Right lobe of liver (tissue), 6 donors: ENCODE data around the gene LSMEM2. TPM values are rescaled to one million over a fixed set of nuclear protein-coding genes. Genes with fewer than 3 reads are reported as not detected.
A peak's percentile ranks its signal among the peaks of the same experiment; 100 is the strongest.

ENCODE experiments used
- ATAC-seq, 4 donors: fragments of 200-7000 bp; cut with Tn5 transposase; one replicate each; pipeline ENCODE4 v1.9.1; 2020; ENCODE audit warnings: mild to moderate bottlenecking in 4 of 4, moderate library complexity in 4 of 4
- DNase-seq, 3 donors: peaks; one replicate each; pipeline ENCODE4 v3.0.0-alpha.2; 2020
- H3K27ac ChIP-seq, 3 donors: fragments of 200-600 bp; one replicate each; pipeline ENCODE4 v1.8.0; 2022
- H3K27me3 ChIP-seq, 2 donors: fragments of 200-600 bp; one replicate each; pipeline ENCODE4 v1.8.0; 2022
- H3K36me3 ChIP-seq, 4 donors: fragments of 200-600 bp; sonication (generic) in 1 of 4; one replicate each; pipeline versions ENCODE4 v1.5.1 to v1.8.0; 2017 to 2022; ENCODE audit warnings: control low read depth in 1 of 4
- H3K4me1 ChIP-seq, 4 donors: fragments of 200-600 bp; sonication (generic) in 1 of 4; one replicate each; pipeline versions ENCODE4 v1.5.1 to v1.8.0; 2017 to 2022; ENCODE audit warnings: control low read depth in 1 of 4
- H3K4me3 ChIP-seq, 3 donors: fragments of 200-600 bp; one replicate each; pipeline ENCODE4 v1.8.0; 2022
- H3K9me3 ChIP-seq, 4 donors: fragments of 200-600 bp; sonication (generic) in 1 of 4; one replicate each; pipeline versions ENCODE4 v1.5.1 to v1.8.0; 2017 to 2022; ENCODE audit warnings: control low read depth in 1 of 4
- POLR2A ChIP-seq: fragments of 450-650 bp; IDR thresholded peaks from one replicate; pipeline ENCODE4 v1.6.1; 2017; ENCODE audit warnings: antibody characterized with exemption, mild to moderate bottlenecking
- WGBS: methylation state at CpG from one replicate; pipeline ENCODE4 v1.1.6; 2018; ENCODE audit warnings: low coverage, low lambda C conversion rate; ENCODE audit not compliant: insufficient coverage; ENCODE audit errors: missing lambda C conversion rate; 5-methylcytosine and 5-hydroxymethylcytosine counted together
- intact Hi-C, 2 donors: fragments of 100-400 bp; cut with DNase I; formaldehyde crosslinking; loops; one replicate each; pipeline versions ENCODE4 v1.11.2 to v1.14.1; 2022
- total RNA-seq, 6 experiments: library from RNA; depleted of rRNA in 2 of 6; stranded (reverse); fragments of >200 nt in 2 of 6; fragmentation: NEBNext Ultra II Directional in 3 of 6; extraction: Animal tissue kit (Norgen Biotek cat#: 25700) in 3 of 6; gene quantifications; one replicate each; pipeline versions ENCODE4 v1.1.0 to v1.2.4, GENCODE V29; 2016 to 2023
- TF ChIP-seq, protein P1 (sequence below), 4 donors: fragments of 200-600 bp in 3 of 4; fragments of 450-650 bp in 1 of 4; IDR thresholded peaks; one replicate each; pipeline versions ENCODE4 v1.5.1 to v1.8.0; 2016 to 2022; ENCODE audit warnings: antibody characterized with exemption in 4 of 4, mild to moderate bottlenecking in 2 of 4
- donor health status: DM: no; HTN: yes; CAD: no.
- donor health status: DM: no; HTN: no; CAD: no.
- donor health status: DM: no; HTN: no; CAD: no.
- donor health status: DM: no; HTN: yes; CAD: no.
- donor health status: DM: no; HTN: yes; CAD: no.

Gene LSMEM2
- total RNA-seq, 6 experiments from 2014 or later, result not detected

DNA sequence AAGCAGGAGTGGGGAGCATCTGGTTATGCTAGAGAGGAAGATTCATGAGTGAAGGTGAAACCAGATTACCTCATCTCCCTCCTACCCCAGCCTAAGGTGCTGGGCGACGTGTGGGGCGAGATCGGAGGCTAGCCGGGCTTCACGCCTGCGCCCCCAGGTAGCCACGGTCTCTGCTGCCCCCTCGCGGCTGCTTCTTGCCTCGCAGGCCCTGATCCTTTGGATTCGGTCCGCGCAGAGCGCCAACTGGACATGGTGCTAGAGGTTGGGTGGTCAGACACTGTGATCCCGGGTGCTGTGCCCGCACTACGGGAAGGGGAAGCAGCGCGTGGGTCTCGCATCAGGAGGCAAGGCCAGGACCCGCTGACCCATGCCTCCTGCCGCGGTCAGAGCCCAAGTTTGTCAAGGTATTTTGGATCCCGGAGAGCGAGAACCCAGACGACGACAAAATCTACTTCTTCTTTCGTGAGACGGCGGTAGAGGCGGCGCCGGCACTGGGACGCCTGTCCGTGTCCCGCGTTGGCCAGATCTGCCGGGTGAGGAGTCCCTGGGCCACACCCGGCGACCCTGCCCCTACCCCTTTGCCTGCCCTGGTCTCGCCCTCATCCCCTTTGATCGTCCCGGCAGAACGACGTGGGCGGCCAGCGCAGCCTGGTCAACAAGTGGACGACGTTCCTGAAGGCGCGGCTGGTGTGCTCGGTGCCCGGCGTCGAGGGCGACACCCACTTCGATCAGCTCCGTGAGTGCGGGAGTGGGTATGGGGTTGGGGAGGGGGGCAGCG, 5.8 kb upstream of the LSMEM2 start:
- Histone ChIP-seq H3K36me3 (no peaks in the 10 kb centered on the region), H3K9me3 (no peaks in the 10 kb centered on the region), H3K4me1 (peaks cover 0 to 31% (median 5%) of the 10 kb centered on the region in 4 donors), H3K27me3 (no peaks in the 10 kb centered on the region), H3K27ac (no peak overlapping the region), H3K4me3 (peak overlapping the region; percentile 4 to 31 (median 27))
- DNase-seq (peak; percentile 89 to 90 (median 90)), ATAC-seq (peak; percentile 84 to 87 (median 85))
- intact Hi-C loops, result loop anchor here (5.0 kb wide), 2 partner anchors 46 to 49 kb away; partner anchors contain the start of gene HYAL2 (in 1 of the 2)
- WGBS, result under 1% methylated on average over 18 of the region's 61 CpGs
- TF ChIP-seq POLR2A, result no peak
- TF ChIP-seq, protein P1, sequence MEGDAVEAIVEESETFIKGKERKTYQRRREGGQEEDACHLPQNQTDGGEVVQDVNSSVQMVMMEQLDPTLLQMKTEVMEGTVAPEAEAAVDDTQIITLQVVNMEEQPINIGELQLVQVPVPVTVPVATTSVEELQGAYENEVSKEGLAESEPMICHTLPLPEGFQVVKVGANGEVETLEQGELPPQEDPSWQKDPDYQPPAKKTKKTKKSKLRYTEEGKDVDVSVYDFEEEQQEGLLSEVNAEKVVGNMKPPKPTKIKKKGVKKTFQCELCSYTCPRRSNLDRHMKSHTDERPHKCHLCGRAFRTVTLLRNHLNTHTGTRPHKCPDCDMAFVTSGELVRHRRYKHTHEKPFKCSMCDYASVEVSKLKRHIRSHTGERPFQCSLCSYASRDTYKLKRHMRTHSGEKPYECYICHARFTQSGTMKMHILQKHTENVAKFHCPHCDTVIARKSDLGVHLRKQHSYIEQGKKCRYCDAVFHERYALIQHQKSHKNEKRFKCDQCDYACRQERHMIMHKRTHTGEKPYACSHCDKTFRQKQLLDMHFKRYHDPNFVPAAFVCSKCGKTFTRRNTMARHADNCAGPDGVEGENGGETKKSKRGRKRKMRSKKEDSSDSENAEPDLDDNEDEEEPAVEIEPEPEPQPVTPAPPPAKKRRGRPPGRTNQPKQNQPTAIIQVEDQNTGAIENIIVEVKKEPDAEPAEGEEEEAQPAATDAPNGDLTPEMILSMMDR (IDR thresholded peaks at IDR 0.05), result peak; percentile 97 to 99 (median 98)

DNA sequence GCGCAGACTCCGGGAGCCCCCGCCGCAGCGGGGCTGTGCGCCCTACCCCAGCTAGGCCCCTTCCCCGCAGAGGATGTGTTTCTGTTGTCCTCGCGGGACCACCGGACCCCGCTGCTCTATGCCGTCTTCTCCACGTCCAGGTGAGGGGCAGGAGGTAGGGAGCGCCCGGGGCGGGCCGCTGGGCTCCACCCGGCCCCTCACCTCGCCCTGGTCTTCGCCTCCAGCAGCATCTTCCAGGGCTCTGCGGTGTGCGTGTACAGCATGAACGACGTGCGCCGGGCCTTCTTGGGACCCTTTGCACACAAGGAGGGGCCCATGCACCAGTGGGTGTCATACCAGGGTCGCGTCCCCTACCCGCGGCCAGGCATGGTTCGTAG, 5.2 kb upstream of the LSMEM2 start:
- 3% methylated on average over 8 of the region's 31 CpGs for WGBS
- Histone ChIP-seq H3K36me3 (no peaks in the 10 kb centered on the region), H3K27ac (no peak overlapping the region), H3K4me3 (no peak overlapping the region), H3K4me1 (peaks cover 0 to 31% (median 5%) of the 10 kb centered on the region in 4 donors), H3K9me3 (no peaks in the 10 kb centered on the region), H3K27me3 (no peaks in the 10 kb centered on the region)
- TF ChIP-seq, protein P1 (IDR thresholded peaks at IDR 0.05), result no peak
- TF ChIP-seq POLR2A, result no peak
- ATAC-seq (no peak), DNase-seq (no peak)
- intact Hi-C loops, result loop anchor here (5.0 kb wide), 2 partner anchors 46 to 49 kb away; partner anchors contain the start of gene HYAL2 (in 1 of the 2)

GRCh38 chr3:50274371-50275104, 4.3 kb upstream of the LSMEM2 start:
- WGBS, result 16% methylated on average over 10 of the region's 26 CpGs
- Histone ChIP-seq H3K9me3 (no peaks in the 10 kb centered on the region), H3K36me3 (no peaks in the 10 kb centered on the region), H3K4me1 (peaks cover 0 to 31% (median 5%) of the 10 kb centered on the region in 4 donors), H3K27ac (no peak overlapping the region), H3K4me3 (no peak overlapping the region), H3K27me3 (no peaks in the 10 kb centered on the region)
- intact Hi-C loops, result loop anchor here (5.0 kb wide), 4 partner anchors 47 to 82 kb away; partner anchors contain the start of genes GNAT1 (in 1 of the 2), HYAL2 (in 1 of the 2) and TUSC2 (in 1 of the 2)
- TF ChIP-seq, protein P1 (IDR thresholded peaks at IDR 0.05), result peak; percentile 73 to 79 (median 76)
- TF ChIP-seq POLR2A, result no peak
- peak; percentile 59 to 63 (median 62) for ATAC-seq
- DNase-seq, result peak; percentile 75 to 81 (median 79)

GRCh38 chr3:50275141-50275995, 3.5 kb upstream of the LSMEM2 start:
- Histone ChIP-seq H3K36me3 (no peaks in the 10 kb centered on the region), H3K27me3 (no peaks in the 10 kb centered on the region), H3K4me1 (peaks cover 0 to 31% (median 5%) of the 10 kb centered on the region in 4 donors), H3K9me3 (no peaks in the 10 kb centered on the region), H3K27ac (no peak overlapping the region), H3K4me3 (no peak overlapping the region)
- DNase-seq (no peak), ATAC-seq (no peak)
- intact Hi-C loops, result loop anchor here (5.0 kb wide), 2 partner anchors 52 to 83 kb away; partner anchors contain the start of genes GNAT1 (in 1 of the 2) and TUSC2 (in 1 of the 2)
- 20% methylated on average over 1 of the region's 65 CpGs for WGBS
- TF ChIP-seq, protein P1 (IDR thresholded peaks at IDR 0.05), result no peak
- TF ChIP-seq POLR2A, result no peak
